ENCODE measurements around the gene TCAP. TPM values are rescaled to one million over a fixed set of nuclear protein-coding genes. Genes with fewer than 3 reads are reported as not detected.

Gene TCAP
- total RNA-seq, 2 donors from 2014 or later, result 6.4 to 16.9 TPM

DNA sequence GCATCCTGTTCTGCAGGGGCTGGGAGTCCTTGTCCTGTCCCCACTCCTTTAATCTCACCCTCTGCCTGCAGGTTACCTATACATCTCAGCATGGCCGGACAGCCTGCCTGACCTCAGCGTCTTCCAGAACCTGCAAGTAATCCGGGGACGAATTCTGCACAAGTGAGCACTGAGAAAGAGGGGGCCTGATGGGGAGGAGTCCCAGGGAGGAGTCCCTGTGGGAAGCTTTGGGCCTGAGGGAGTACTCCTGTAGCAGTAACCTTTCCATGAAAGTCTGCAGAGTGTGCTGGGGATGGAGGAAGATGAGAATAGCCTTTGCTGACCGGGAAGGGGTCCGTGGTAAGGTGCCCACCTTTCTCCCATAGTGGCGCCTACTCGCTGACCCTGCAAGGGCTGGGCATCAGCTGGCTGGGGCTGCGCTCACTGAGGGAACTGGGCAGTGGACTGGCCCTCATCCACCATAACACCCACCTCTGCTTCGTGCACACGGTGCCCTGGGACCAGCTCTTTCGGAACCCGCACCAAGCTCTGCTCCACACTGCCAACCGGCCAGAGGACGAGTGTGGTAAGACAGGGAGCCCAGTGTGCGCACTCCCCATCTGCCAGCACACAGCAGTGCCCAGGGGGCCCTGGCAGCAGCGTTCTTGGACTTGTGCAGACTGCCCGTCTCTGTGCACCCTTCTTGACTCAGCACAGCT is 50.4 kb downstream of the TCAP start:
- Histone ChIP-seq H3K27ac (no peak overlapping the region), H3K4me1 (ENCODE audit: control insufficient read depth in 1 of 2, low read depth in 2 of 2) (no peaks in the 10 kb centered on the region), H3K27me3 (replicated peaks; ENCODE audit: insufficient read depth) (no peaks in the 10 kb centered on the region), H3K36me3 (peaks cover 88% of the 10 kb centered on the region), H3K4me3 (no peak overlapping the region), H3K9me3 (no peaks in the 10 kb centered on the region)
- DNase-seq (ENCODE audit: low spot score) (no peak), ATAC-seq (ENCODE audit: insufficient number of reproducible peaks, low FRiP score, low read depth) (no peak)
- TF ChIP-seq, protein P1, sequence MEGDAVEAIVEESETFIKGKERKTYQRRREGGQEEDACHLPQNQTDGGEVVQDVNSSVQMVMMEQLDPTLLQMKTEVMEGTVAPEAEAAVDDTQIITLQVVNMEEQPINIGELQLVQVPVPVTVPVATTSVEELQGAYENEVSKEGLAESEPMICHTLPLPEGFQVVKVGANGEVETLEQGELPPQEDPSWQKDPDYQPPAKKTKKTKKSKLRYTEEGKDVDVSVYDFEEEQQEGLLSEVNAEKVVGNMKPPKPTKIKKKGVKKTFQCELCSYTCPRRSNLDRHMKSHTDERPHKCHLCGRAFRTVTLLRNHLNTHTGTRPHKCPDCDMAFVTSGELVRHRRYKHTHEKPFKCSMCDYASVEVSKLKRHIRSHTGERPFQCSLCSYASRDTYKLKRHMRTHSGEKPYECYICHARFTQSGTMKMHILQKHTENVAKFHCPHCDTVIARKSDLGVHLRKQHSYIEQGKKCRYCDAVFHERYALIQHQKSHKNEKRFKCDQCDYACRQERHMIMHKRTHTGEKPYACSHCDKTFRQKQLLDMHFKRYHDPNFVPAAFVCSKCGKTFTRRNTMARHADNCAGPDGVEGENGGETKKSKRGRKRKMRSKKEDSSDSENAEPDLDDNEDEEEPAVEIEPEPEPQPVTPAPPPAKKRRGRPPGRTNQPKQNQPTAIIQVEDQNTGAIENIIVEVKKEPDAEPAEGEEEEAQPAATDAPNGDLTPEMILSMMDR (IDR thresholded peaks at IDR 0.05), result no peak

Other genes starting within 250 kb of the TCAP start
- gene MED1, start 214.1 kb upstream of the TCAP start, total RNA-seq, result 10 to 100 TPM; 18.1 to 29.0 TPM
- gene CDK12, start 203.9 kb upstream of the TCAP start, total RNA-seq, result 10 to 100 TPM; 53.7 to 54.7 TPM
- gene NEUROD2, start 57.4 kb upstream of the TCAP start, total RNA-seq, result not detected
- gene PPP1R1B, start 38.4 kb upstream of the TCAP start, total RNA-seq, result 1 to 10 TPM in 1 of 2 donors, under 1 TPM in 1; 0.27 to 2.1 TPM
- gene STARD3, start 28.2 kb upstream of the TCAP start, total RNA-seq, result 10 to 100 TPM; 52.5 to 67.7 TPM
- 10 to 100 TPM in 1 of 2 donors, 1 to 10 TPM in 1; 3.1 to 22.9 TPM for gene PNMT, start 3.1 kb downstream of the TCAP start, total RNA-seq
- 10 to 100 TPM; 19.9 to 27.2 TPM for gene PGAP3, start 22.7 kb downstream of the TCAP start, total RNA-seq
- 10 to 100 TPM; 88.1 to 94.7 TPM for gene ERBB2, start 34.7 kb downstream of the TCAP start, total RNA-seq
- gene MIEN1, start 65.2 kb downstream of the TCAP start, total RNA-seq, result 10 to 100 TPM; 27.1 to 30.3 TPM
- 1 to 10 TPM in 1 of 2 donors, under 1 TPM in 1; 0.85 to 1.4 TPM for gene GRB7, start 72.6 kb downstream of the TCAP start, total RNA-seq
- gene IKZF3, start 199.0 kb downstream of the TCAP start, total RNA-seq, result 1 to 10 TPM; 4.8 to 5.6 TPM
- gene ZPBP2, start 202.9 kb downstream of the TCAP start, total RNA-seq, result not detected

Data from thoracic aorta (tissue), 2 donors.